Fibroblast of skin of left biceps (primary cell): ENCODE data around the gene LRIG3.
A peak's percentile ranks its signal among the peaks of the same experiment; 100 is the strongest.
"Not testable (repeated sequence)": the region's sequence is repeated elsewhere in the genome, so short reads cannot be mapped to it uniquely, and the experiment has no call there.

ENCODE experiments used
- DNase-seq, 2 experiments: peaks; one replicate each; pipeline ENCODE4 v3.0.0-alpha.2; 2013; ENCODE audit warnings: low read depth in 2 of 2

LRIG3 gene, protein sequence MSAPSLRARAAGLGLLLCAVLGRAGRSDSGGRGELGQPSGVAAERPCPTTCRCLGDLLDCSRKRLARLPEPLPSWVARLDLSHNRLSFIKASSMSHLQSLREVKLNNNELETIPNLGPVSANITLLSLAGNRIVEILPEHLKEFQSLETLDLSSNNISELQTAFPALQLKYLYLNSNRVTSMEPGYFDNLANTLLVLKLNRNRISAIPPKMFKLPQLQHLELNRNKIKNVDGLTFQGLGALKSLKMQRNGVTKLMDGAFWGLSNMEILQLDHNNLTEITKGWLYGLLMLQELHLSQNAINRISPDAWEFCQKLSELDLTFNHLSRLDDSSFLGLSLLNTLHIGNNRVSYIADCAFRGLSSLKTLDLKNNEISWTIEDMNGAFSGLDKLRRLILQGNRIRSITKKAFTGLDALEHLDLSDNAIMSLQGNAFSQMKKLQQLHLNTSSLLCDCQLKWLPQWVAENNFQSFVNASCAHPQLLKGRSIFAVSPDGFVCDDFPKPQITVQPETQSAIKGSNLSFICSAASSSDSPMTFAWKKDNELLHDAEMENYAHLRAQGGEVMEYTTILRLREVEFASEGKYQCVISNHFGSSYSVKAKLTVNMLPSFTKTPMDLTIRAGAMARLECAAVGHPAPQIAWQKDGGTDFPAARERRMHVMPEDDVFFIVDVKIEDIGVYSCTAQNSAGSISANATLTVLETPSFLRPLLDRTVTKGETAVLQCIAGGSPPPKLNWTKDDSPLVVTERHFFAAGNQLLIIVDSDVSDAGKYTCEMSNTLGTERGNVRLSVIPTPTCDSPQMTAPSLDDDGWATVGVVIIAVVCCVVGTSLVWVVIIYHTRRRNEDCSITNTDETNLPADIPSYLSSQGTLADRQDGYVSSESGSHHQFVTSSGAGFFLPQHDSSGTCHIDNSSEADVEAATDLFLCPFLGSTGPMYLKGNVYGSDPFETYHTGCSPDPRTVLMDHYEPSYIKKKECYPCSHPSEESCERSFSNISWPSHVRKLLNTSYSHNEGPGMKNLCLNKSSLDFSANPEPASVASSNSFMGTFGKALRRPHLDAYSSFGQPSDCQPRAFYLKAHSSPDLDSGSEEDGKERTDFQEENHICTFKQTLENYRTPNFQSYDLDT

DNA sequence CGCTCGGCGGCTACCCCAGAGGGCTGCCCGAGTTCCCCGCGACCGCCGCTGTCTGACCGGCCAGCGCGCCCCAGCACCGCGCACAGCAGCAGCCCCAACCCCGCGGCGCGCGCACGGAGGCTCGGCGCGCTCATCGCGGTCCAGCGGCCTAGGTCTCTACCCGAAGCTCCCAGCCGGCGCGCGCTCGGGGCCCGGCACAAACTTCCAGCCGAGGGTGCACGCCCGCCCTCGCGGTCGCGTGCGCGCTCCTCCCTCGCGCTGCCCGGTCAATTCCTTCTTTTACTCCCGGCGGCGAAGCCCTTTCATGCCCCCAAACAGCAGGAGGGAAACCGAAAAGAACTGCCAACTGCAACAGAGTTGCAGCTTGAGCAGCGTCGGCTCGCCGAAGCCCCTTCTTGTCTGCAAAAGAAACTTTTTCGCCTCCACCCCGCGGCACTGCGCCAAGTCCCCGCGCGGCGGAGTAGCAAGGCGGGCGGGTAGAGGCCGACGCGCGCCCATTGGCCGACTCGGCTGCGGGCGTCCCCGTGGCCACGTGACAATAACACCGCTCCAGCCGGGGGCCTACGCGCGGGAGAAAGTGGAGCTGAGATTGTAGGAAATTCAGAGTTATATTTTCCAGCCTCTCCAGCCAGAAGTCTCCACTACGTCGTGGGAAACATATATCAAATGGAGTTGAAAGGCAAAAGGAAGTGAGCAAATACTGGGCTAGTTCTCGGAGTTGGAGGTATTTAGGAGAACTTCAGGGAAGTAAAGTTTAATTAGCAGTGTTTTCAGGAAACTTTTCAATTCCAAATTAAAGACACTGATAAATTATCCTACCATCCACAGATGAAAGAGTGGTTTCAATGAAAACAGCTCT is at the start of gene LRIG3:
TSS of gene LRIG3 (minus strand) at position 403 of the 859 bp plus-strand sequence. CDS start at position 134, 269 bp downstream.
- DNase-seq, result peak; percentile 87

DNA sequence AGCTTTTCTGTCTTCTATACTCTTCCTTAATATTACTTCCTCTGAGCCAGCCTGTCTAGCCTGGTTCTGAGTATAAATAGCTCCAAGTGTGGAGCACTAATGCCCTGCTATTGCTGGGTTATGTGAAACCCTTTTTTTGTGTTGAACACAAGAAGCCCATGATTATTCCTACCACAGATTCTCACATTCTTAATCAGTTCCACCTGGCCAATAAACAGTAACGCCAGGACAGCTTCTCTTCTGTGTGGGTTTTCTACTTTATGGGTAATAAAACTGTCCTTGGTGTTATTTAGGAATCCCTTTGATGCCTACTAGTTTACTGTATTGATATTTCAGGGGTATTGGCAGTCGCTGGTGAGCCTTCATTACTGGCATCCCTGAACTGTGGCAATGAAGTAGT is 48.9 kb upstream of the LRIG3 start:
- no peak for DNase-seq

DNA sequence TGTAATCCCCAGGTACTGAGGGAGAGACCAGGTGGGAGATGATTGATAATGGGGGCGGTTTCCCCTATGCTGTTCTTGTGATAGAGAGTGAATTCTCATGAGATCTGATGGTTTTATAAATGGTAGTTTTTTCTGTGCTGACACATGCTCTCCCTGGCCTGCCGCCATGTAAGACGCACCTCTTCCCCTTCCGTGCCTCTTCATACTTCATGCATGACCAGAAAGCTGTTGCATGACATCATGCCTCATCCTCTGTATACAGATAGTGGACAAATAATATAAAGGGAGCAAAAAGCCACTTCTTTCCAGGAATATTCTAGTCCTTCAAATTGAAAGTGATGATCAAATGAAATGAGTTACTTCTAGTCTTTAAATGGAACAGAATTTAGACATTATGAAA is 47.3 kb upstream of the LRIG3 start:
- DNase-seq, result peak in 1 of 2 experiments; percentile 27

DNA sequence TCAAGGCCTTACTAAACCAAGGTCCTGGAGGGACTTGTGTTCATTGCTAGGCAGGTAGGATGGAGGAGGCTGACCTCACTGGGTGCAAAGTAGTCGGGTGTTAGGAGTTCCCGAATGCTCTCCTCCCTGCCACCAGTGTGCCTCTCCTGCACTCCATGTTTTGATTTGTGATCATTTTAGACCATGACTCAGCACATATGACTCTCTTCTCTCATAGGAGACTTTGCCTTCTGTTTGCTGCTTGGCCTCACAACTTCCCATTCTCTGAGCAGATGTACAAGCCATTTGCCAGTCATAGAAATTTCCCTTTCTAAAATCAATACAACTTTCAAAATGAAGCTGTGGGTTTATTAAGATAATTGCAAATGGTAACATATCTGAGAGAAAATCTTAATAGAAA is 46.6 kb upstream of the LRIG3 start:
- no peak for DNase-seq

DNA sequence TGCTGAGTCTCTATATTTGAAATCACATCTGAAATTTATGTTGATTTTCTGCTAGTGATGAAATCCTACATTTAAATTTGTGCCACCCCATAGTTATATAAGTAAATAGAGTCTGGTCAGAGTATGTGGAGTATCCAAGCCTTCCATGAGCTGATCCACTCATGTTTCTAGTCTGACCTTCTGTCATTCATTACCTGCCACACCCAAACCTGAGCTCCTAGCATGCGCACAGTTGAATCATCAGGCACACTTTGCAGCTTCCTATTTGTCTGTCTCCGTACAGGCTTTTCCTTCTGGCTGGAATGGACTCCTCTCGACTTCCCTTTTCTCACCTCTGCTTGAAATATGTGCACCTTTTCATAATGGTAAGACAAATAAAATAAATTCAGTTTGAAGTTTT is 45.3 kb upstream of the LRIG3 start:
- DNase-seq, result no peak

DNA sequence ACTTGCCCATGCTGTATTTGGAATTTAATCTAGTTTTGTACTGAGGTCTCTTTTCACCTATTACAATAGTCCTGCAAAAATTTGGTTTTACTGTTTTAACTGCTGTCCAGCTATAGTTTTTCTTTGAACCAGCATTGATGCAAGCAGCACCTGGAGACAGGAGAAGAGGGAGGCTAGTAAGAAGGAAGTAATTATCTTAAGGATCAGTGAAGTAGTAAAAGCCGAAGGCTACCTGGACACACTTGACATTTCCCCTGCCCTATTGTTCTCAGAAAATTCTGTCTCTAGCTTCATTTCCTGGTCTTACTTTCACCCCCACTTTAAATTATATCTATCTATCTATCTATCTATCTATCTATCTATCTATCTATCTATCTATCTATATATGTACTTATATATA is 43.5 kb upstream of the LRIG3 start:
- DNase-seq, result no peak

DNA sequence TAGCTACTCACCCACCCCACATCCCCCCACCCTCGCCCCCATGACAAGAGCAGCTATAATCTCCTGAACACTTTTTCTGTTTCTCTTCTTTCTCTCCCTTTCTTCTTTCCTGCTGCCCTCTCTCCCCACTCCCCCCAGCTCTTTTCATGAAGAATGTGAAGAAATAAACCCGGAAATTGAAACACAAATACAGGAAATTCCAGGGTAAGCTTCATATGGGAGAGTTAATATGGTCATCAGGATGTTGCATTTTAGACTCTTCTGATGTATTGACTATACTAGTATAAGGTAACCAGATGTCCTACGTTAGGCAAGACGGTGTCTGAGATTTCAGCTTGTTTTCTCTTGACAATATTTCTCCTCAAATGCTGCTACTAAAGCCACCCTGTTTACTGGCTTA is 41.6 kb upstream of the LRIG3 start:
- DNase-seq, result peak in 1 of 2 experiments; percentile 22

DNA sequence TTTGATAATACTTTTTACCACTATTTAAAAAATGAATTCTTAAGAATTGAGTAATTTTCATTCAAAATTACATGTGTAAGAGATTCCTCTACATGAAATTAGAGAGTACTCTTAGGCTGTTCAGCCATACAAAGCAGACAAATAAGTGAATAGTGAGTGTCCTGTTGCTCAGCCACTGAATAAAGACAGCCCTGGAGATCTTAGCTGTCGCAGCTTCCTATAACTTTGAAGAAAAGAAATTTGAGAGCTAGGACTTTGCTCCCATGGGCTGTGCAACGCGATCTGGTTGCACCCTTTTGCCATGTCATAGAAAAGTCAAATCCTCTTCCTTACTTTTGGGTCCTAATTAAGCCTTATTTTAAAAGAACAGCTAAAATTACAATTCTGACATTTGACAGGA is 40.9 kb upstream of the LRIG3 start:
- DNase-seq, result no peak

DNA sequence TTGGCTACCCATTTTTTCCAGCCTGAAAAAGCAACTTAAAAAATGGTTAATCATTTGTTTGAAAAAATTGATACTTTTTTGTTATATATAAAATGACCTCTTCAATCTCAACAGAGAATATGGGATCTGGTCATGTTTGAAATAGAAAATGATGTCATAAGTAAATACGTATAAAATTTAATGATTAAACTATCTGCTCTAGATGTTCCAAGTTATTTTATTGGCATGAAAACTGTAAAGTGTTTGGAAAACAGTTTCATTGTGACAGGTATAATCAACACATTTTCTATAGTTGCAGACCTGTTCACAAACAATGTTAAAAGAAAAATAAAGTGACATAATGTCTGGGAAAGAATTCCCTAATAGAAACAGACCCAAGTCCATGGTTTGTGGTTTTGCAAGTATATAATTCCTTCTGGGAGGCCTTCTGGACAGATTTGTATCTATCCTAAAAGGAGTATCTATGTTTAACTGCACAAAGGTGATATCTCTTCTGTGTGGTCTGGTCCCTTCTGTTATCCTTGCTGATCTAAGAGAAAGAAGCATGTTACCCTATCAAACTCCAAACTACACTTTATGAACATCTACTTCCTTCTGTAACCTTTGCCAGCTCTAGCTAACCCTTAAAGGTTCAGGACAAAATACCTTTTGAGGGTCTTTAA is 39.5 kb upstream of the LRIG3 start:
- no peak for DNase-seq

DNA sequence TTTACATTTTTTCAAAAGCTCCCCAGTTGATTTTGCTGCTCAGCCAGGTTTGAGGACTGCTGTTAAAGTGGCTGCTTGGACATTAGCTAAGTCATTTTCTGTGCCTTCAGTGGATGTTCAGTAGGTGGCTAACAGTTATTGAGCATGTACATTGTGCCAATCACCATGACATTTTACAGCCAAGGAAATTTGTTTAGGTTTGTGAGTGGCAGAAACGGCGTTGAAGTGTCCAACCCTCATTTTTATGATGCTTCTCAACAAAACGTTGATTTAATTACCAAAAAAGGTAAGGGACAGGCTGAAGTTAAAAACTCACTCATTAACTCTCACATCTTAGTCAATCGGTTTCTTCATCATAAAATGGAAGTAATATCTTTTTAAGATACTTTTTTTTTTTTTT is 37.0 kb upstream of the LRIG3 start:
- no peak for DNase-seq

DNA sequence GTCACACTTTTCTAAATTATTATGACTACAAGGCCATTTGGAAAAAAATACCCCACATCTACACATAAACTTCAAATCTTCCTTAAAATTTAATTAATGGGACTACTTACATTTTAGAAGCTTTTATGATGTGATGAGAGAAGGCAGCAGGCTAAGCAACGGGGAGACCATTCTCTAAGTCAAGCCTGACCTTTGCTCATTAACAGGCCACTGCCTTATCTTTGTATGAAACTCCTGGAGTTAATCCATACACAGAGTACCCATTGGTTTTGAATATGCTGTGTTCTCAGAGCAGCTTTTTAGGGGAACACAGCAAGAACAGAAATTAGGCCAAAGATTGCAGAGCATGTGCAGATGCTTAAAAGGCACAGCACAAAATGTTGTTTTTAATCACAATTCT is 35.5 kb upstream of the LRIG3 start:
- no peak for DNase-seq

DNA sequence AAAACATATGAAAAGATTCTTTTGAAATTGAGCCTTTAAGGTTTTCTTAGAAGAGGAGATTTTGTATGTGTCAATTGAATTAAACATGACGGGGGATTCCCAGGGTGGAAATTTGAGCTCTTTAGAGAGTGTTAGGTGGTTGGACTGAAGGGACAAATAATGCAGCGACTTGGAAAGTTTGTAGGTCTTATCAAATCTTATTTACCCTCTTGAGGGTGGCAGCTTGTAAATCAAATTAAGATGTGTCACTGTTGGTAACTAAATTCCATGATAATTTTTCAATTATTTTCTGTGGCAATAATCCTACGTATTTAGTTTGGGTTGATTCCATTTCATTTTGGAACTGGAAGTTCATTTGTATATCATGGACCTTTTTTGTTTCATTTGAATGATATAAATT is 33.7 kb upstream of the LRIG3 start:
- DNase-seq, result no peak

DNA sequence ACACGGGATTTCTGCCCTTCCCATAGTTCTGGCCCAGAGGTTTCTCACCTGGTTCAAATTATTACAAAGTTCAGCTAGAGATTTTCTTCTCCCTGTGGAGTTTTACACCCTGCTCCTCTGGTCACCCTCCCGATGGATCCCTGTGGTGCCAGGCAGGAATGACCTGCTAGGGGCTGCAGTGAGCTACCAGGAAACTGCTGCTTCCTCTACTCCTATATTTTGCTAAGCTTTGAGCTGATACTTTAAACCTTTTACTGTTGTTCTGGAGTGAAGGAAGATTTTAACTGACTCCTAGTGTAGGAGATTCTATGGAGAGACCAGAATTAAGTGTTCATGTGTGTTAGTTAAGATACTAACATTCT is 30.4 kb upstream of the LRIG3 start:
- no peak for DNase-seq

DNA sequence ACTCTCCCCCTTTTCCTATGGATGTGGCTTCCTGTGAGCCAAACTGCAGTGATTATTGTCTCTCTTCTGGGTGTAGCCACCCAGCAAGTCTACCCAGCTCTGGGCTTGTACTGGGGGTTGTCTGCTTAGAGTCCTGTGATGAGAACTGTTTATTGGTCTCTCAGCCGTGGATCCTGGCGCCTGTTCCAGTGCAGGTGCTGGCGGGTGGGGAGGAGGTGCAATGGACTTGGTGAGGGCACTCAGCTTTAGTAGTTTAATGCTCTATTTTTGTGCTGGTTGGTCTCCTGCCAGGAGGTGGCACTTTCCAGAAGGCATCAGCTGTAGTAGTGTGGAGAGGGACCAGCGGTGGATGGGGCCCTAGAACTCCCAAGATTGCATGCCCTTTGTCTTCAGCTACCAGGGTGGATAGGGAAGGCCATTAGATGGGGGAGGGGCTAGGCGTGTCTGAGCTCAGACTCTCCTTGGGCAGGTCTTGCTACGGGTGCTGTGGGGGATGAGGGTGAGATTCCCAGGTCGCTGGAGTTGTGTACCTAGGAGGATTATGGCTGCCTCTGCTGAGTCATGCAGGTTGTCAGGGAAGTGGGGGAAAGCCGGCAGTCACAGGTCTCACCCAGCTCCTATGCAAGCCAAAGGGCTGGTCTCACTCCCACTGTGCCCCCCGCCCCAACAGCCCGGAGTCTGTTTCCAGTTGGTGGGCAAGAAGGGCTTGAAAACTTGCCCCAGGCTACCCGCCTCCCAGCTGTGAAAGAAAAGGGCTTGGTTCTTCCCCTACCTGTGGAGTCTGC is 29.8 kb upstream of the LRIG3 start:
- not testable (repeated sequence) for DNase-seq

DNA sequence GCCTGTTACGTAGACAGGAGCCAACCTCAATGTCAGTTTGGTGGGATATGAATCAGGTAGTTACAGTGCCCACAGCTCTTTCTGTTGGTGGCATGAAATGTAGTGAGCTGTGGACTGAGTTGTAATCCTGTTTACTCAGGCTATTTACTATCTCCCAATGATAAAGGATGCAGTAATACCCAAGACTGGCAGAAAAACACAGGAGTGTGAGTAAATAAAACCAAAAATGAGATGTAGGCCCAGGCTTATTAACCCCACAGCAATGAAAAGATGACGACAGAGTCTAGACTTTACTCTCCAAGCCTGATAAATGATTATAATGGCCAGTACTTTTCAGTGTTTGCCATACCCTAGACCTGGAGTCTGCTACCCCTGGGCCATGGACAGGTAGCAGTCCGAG is 22.8 kb upstream of the LRIG3 start:
- no peak for DNase-seq

DNA sequence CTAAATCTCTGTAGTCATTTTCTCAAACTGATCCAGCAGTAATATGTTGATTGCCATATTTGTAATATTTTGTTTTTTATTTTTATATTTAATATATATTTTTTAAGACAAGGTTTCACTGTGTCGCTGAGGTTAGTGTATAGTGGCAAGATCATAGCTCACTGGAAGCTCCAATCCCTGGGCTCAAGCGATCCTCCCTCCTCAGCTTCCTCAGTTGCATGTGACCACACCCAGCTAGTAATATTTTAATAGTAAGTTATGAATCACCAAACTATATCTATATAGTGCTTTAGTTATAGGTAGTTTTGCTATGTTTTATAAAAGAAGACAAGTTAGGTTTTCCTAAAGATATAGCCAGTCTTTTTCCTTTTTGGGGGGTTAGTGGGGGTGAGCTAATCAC is 22.0 kb upstream of the LRIG3 start:
- DNase-seq, result no peak

DNA sequence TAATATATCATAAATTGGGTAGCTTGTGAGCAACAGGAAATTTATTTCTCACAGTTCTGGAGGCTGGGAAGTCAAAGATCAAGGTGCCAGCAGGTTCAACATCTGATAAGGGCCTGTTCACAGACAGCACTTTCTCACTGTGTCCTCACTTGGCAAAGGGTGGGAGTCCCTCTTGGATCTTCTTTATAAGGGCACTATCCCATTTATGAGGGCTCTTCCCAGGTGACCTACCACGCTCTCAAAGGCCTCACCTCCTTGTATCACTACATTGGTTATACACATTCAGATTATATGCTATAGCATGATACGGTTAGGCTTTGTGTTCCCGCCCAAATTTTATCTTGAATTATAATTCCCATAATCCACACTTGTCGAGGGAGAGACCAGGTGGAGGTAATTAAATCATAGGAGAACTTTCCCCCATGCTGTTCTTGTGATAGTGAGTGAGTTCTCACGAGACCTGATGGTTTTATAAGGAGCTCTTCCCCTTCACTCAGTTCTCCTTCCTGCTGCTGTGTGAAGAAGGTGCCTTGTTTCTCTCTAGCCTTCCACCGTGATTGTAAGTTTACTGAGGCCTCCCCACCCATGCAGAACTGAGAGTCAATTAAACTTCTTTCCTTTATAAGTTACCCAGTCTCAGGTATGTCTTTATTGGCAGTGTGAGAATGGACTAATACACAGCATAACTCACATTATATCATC is 19.2 kb upstream of the LRIG3 start:
- DNase-seq, result no peak

DNA sequence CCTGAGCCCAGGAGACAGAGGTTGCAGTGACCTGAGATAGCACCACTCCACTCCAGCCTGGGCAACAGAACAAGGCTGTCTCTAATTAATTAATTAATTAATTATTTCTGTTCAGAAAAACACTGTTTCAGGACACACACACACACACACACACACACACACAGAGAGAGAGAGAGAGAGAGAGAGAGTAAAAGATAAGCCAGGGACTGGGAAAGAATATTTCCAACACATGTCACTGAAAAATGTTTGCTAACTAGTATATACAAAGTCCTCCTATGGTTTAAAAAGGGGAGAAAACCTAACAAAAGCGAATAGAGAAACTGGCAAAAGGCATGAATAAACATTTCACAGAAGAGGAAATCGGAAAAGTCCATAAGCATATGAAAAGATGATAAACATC is 18.1 kb upstream of the LRIG3 start:
- no peak for DNase-seq

DNA sequence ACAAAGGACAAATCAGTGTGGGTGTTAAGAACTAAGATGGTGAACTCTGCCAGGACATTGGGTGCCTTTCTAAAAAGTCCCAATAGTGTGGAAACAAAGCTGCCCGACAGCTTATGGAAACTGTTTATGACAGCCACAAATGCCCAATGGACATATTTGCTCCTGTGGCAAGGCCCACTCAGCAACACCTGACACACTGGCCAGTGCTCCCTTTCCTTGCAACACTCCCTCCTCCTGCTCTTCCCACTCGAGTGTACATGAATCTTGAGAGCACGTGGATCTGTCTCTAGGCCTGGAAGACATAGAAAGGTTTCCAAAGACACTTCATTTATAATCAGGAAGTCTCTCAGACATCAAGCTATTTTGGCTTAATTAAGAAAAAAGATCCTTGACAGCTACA is 14.2 kb upstream of the LRIG3 start:
- DNase-seq, result no peak
